ENCODE results near the gene RAB37. TPM values are rescaled to one million over a fixed set of nuclear protein-coding genes. Genes with fewer than 3 reads are reported as not detected.

RAB37 gene
- total and polyA plus RNA-seq, 3 experiments from 2014 or later = 5.8 to 125 (median 6.0) TPM

GRCh38 chr17:74729368-74729767 is 7.7 kb upstream of the RAB37 start:
- Mint-ChIP-seq H3K9me3 (no peaks in the 10 kb centered on the region), H3K27ac (peak overlapping the region in 2 of 8 donors; percentile 45 to 84), H3K4me1 (peaks cover 0 to 12% (median 0%) of the 10 kb centered on the region in 3 donors), H3K36me3 (no peaks in the 10 kb centered on the region), H3K4me3 (no peak overlapping the region), H3K27me3 (no peaks in the 10 kb centered on the region)
- ChIA-PET POLR2A (interaction anchor here (0.7 kb wide), 2 partner anchors 13 to 51 kb away, joined by 3 read pairs; no protein-coding TSS in a partner anchor), CTCF (interaction anchor here (0.7 to 2.2 kb wide), 3 partner anchors 9 to 72 kb away, joined by 4 to 9 read pairs (median 7); no protein-coding TSS in a partner anchor)
- Histone ChIP-seq H3K27ac (ENCODE audit: low read depth, low read length) (no peak overlapping the region), H3K4me3 (ENCODE audit: low read length) (no peak overlapping the region), H3K27me3 (ENCODE audit: insufficient read depth, low read length, poor library complexity, severe bottlenecking) (no peaks in the 10 kb centered on the region), H3K36me3 (ENCODE audit: insufficient read depth, low read length) (no peaks in the 10 kb centered on the region), H3K4me1 (ENCODE audit: insufficient read depth, low read length) (peaks cover 28% of the 10 kb centered on the region), H3K9me3 (ENCODE audit: low read length) (no peaks in the 10 kb centered on the region)
- DNase-seq = no peak

GRCh38 chr17:74729866-74730265 is 7.2 kb upstream of the RAB37 start:
- no peak overlapping the region for H3K27ac ChIP-seq (ENCODE audit: low read depth, low read length)
- no peaks in the 10 kb centered on the region for H3K27me3 Mint-ChIP-seq
- peaks cover 28% of the 10 kb centered on the region for H3K4me1 ChIP-seq (ENCODE audit: insufficient read depth, low read length)
- POLR2A ChIA-PET = interaction anchor here (0.7 to 1.5 kb wide), 3 partner anchors 12 to 52 kb away, joined by 3 to 4 read pairs (median 3); no protein-coding TSS in a partner anchor
- H3K4me3 ChIP-seq (ENCODE audit: low read length) = no peak overlapping the region
- H3K36me3 ChIP-seq (ENCODE audit: insufficient read depth, low read length) = no peaks in the 10 kb centered on the region
- CTCF ChIA-PET = interaction anchor here (0.7 to 2.2 kb wide), 3 partner anchors 8 to 72 kb away, joined by 4 to 9 read pairs (median 7); no protein-coding TSS in a partner anchor
- H3K27me3 ChIP-seq (ENCODE audit: insufficient read depth, low read length, poor library complexity, severe bottlenecking) = no peaks in the 10 kb centered on the region
- H3K9me3 ChIP-seq (ENCODE audit: low read length) = no peaks in the 10 kb centered on the region
- peaks cover 0 to 12% (median 2%) of the 10 kb centered on the region in 3 donors for H3K4me1 Mint-ChIP-seq
- peak overlapping the region in 2 of 7 donors; percentile 3 to 17 for H3K4me3 Mint-ChIP-seq
- no peaks in the 10 kb centered on the region for H3K36me3 Mint-ChIP-seq
- DNase-seq = no peak
- peak overlapping the region in 4 of 8 donors; percentile 36 to 84 (median 76) for H3K27ac Mint-ChIP-seq
- H3K9me3 Mint-ChIP-seq = no peaks in the 10 kb centered on the region

- Mint-ChIP-seq H3K4me1 (peaks cover 0 to 12% (median 3%) of the 10 kb centered on the region in 3 donors), H3K27ac (peak overlapping the region; percentile 18 to 77 (median 72)), H3K4me3 (peak overlapping the region; percentile 21 to 82 (median 59)), H3K9me3 (no peaks in the 10 kb centered on the region), H3K27me3 (no peaks in the 10 kb centered on the region), H3K36me3 (no peaks in the 10 kb centered on the region)
- Histone ChIP-seq H3K27me3 (ENCODE audit: insufficient read depth, low read length, poor library complexity, severe bottlenecking) (no peaks in the 10 kb centered on the region), H3K4me3 (ENCODE audit: low read length) (peak overlapping the region; percentile 12), H3K9me3 (ENCODE audit: low read length) (no peaks in the 10 kb centered on the region), H3K4me1 (ENCODE audit: insufficient read depth, low read length) (peaks cover 28% of the 10 kb centered on the region), H3K36me3 (ENCODE audit: insufficient read depth, low read length) (no peaks in the 10 kb centered on the region), H3K27ac (ENCODE audit: low read depth, low read length) (no peak overlapping the region)
- POLR2A ChIA-PET = interaction anchor here (1.5 kb wide), 1 partner anchor 24 kb away, joined by 4 read pairs; no protein-coding TSS in a partner anchor
- peak in 4 of 5 donors; percentile 49 to 88 (median 72) for DNase-seq
- CTCF ChIA-PET = interaction anchor here (1.8 to 2.2 kb wide), 2 partner anchors 7 to 73 kb away, joined by 7 to 9 read pairs; no protein-coding TSS in a partner anchor
Observed at GRCh38 chr17:74730491-74731346, 6.3 kb upstream of the RAB37 start.

GRCh38 chr17:74731347-74731605 is 5.8 kb upstream of the RAB37 start:
- peak overlapping the region in 3 of 7 donors; percentile 42 to 82 (median 59) for H3K4me3 Mint-ChIP-seq
- H3K36me3 Mint-ChIP-seq = no peaks in the 10 kb centered on the region
- H3K9me3 Mint-ChIP-seq = no peaks in the 10 kb centered on the region
- H3K27me3 ChIP-seq (ENCODE audit: insufficient read depth, low read length, poor library complexity, severe bottlenecking) = no peaks in the 10 kb centered on the region
- H3K9me3 ChIP-seq (ENCODE audit: low read length) = no peaks in the 10 kb centered on the region
- H3K4me3 ChIP-seq (ENCODE audit: low read length) = no peak overlapping the region
- POLR2A ChIA-PET = interaction anchor here (1.5 kb wide), 1 partner anchor 23 kb away, joined by 4 read pairs; no protein-coding TSS in a partner anchor
- DNase-seq = peak in 1 of 5 donors; percentile 48
- H3K4me1 ChIP-seq (ENCODE audit: insufficient read depth, low read length) = peaks cover 32% of the 10 kb centered on the region
- CTCF ChIA-PET = interaction anchor here (2.2 kb wide), 1 partner anchor 74 kb away, joined by 9 read pairs; no protein-coding TSS in a partner anchor
- H3K27ac ChIP-seq (ENCODE audit: low read depth, low read length) = no peak overlapping the region
- H3K27me3 Mint-ChIP-seq = no peaks in the 10 kb centered on the region
- no peaks in the 10 kb centered on the region for H3K36me3 ChIP-seq (ENCODE audit: insufficient read depth, low read length)
- peak overlapping the region in 1 of 8 donors; percentile 51 for H3K27ac Mint-ChIP-seq
- peaks cover 3 to 15% (median 5%) of the 10 kb centered on the region in 3 donors for H3K4me1 Mint-ChIP-seq

- CTCF ChIA-PET = interaction anchor here (2.0 kb wide), 1 partner anchor 75 kb away, joined by 6 read pairs; no protein-coding TSS in a partner anchor
- DNase-seq = no peak
- H3K27ac Mint-ChIP-seq = no peak overlapping the region
- peaks cover 7 to 18% (median 8%) of the 10 kb centered on the region in 3 donors for H3K4me1 Mint-ChIP-seq
- no peaks in the 10 kb centered on the region for H3K27me3 Mint-ChIP-seq
- H3K36me3 Mint-ChIP-seq = no peaks in the 10 kb centered on the region
- no peaks in the 10 kb centered on the region for H3K36me3 ChIP-seq (ENCODE audit: insufficient read depth, low read length)
- H3K9me3 ChIP-seq (ENCODE audit: low read length) = no peaks in the 10 kb centered on the region
- POLR2A ChIA-PET = interaction anchor here (0.6 kb wide), 1 partner anchor 24 kb away, joined by 3 read pairs; no protein-coding TSS in a partner anchor
- H3K4me1 ChIP-seq (ENCODE audit: insufficient read depth, low read length) = peaks cover 35% of the 10 kb centered on the region
- H3K27ac ChIP-seq (ENCODE audit: low read depth, low read length) = no peak overlapping the region
- H3K9me3 Mint-ChIP-seq = no peaks in the 10 kb centered on the region
- no peaks in the 10 kb centered on the region for H3K27me3 ChIP-seq (ENCODE audit: insufficient read depth, low read length, poor library complexity, severe bottlenecking)
- H3K4me3 Mint-ChIP-seq = no peak overlapping the region
- no peak overlapping the region for H3K4me3 ChIP-seq (ENCODE audit: low read length)
Observed at GRCh38 chr17:74732042-74732867, 4.8 kb upstream of the RAB37 start.

GRCh38 chr17:74733365-74734122 is 3.5 kb upstream of the RAB37 start:
- POLR2A ChIA-PET = no interaction called here
- CTCF ChIA-PET = interaction anchor here (2.0 kb wide), 1 partner anchor 76 kb away, joined by 6 read pairs; no protein-coding TSS in a partner anchor
- Mint-ChIP-seq H3K9me3 (no peaks in the 10 kb centered on the region), H3K27ac (no peak overlapping the region), H3K4me3 (no peak overlapping the region), H3K36me3 (no peaks in the 10 kb centered on the region), H3K27me3 (no peaks in the 10 kb centered on the region), H3K4me1 (peaks cover 18 to 24% (median 19%) of the 10 kb centered on the region in 3 donors)
- Histone ChIP-seq H3K36me3 (ENCODE audit: insufficient read depth, low read length) (no peaks in the 10 kb centered on the region), H3K4me3 (ENCODE audit: low read length) (no peak overlapping the region), H3K9me3 (ENCODE audit: low read length) (no peaks in the 10 kb centered on the region), H3K27ac (ENCODE audit: low read depth, low read length) (no peak overlapping the region), H3K4me1 (ENCODE audit: insufficient read depth, low read length) (peaks cover 45% of the 10 kb centered on the region), H3K27me3 (ENCODE audit: insufficient read depth, low read length, poor library complexity, severe bottlenecking) (no peaks in the 10 kb centered on the region)
- peak in 2 of 5 donors; percentile 30 to 57 for DNase-seq

- no peaks in the 10 kb centered on the region for H3K27me3 ChIP-seq (ENCODE audit: insufficient read depth, low read length, poor library complexity, severe bottlenecking)
- no peak overlapping the region for H3K27ac ChIP-seq (ENCODE audit: low read depth, low read length)
- no peaks in the 10 kb centered on the region for H3K36me3 ChIP-seq (ENCODE audit: insufficient read depth, low read length)
- H3K4me3 ChIP-seq (ENCODE audit: low read length) = no peak overlapping the region
- H3K9me3 ChIP-seq (ENCODE audit: low read length) = no peaks in the 10 kb centered on the region
- no peaks in the 10 kb centered on the region for H3K9me3 Mint-ChIP-seq
- peak overlapping the region in 1 of 7 donors; percentile 48 for H3K4me3 Mint-ChIP-seq
- POLR2A ChIA-PET = no interaction called here
- H3K4me1 ChIP-seq (ENCODE audit: insufficient read depth, low read length) = peaks cover 52% of the 10 kb centered on the region
- H3K36me3 Mint-ChIP-seq = peaks cover 0 to under 1% (median 0%) of the 10 kb centered on the region in 3 donors
- H3K27me3 Mint-ChIP-seq = no peaks in the 10 kb centered on the region
- no peak for DNase-seq
- CTCF ChIA-PET = interaction anchor here (1.6 to 9.1 kb wide), 3 partner anchors 13 to 76 kb away, joined by 3 to 203 read pairs (median 199); no protein-coding TSS in a partner anchor
- peaks cover 25 to 31% (median 26%) of the 10 kb centered on the region in 3 donors for H3K4me1 Mint-ChIP-seq
- H3K27ac Mint-ChIP-seq = no peak overlapping the region
Observed at GRCh38 chr17:74734256-74734655, 2.8 kb upstream of the RAB37 start.
